GM12801 (cell line): ENCODE results near the gene NOS3.

Experiments
- CTCF ChIP-seq: IDR thresholded peaks from one replicate; pipeline ENCODE4 v1.5.1; 2011; ENCODE audit warnings: control low read depth; ENCODE audit not compliant: insufficient read length; ENCODE audit errors: extremely low read depth

NOS3 gene

GRCh38 chr7:151046603-151047573 is 56.1 kb downstream of the NOS3 start:
- TF ChIP-seq CTCF: no peak

GRCh38 chr7:151047976-151048815 is 57.4 kb downstream of the NOS3 start, which contains the start of gene ASIC3:
TSS of gene ASIC3 (plus strand) at chr7:151048531. CDS start at chr7:151048886, 355 bp downstream.
- TF ChIP-seq CTCF: no peak

- no peak for TF ChIP-seq CTCF
Observed at GRCh38 chr7:151048911-151049463, 58.2 kb downstream of the NOS3 start.

- TF ChIP-seq CTCF: no peak
Observed at GRCh38 chr7:151051108-151051507, 60.3 kb downstream of the NOS3 start.

GRCh38 chr7:151053096-151053495 is 62.3 kb downstream of the NOS3 start:
- no peak for TF ChIP-seq CTCF

GRCh38 chr7:151053751-151054150 is 62.9 kb downstream of the NOS3 start:
- no peak for TF ChIP-seq CTCF

GRCh38 chr7:151056283-151056665 is 65.5 kb downstream of the NOS3 start:
- TF ChIP-seq CTCF: no peak
